GM12873 (cell line): ENCODE results near the gene CFAP90.

Experiments
- CTCF ChIP-seq: IDR thresholded peaks from 2 replicates; pipeline ENCODE4 v1.5.1; 2012; ENCODE audit warnings: low read depth, mild to moderate bottlenecking, moderate library complexity, low read length, control low read depth; ENCODE audit not compliant: insufficient read depth; ENCODE audit errors: missing control alignments

The CFAP90 gene

DNA sequence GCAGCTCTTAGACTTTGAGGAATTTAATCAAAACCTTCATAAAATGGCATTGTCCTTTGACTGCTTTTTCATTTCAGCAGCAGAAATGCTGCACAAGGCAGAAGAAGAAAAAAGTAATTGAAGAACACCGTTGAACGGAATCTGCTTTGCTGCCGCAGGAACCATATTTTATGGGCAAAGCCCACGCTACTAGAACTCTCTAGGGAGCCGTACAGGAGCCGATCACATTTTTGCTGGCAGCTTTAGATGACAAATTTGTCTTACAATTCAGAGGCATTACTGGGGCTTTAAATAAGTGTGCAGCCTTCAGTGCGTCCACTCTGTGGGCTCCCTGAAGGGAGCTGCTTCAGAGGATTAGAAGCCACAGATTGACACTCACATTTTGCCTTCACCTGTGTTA is 5.4 kb downstream of the CFAP90 start:
- no peak for TF ChIP-seq CTCF

DNA sequence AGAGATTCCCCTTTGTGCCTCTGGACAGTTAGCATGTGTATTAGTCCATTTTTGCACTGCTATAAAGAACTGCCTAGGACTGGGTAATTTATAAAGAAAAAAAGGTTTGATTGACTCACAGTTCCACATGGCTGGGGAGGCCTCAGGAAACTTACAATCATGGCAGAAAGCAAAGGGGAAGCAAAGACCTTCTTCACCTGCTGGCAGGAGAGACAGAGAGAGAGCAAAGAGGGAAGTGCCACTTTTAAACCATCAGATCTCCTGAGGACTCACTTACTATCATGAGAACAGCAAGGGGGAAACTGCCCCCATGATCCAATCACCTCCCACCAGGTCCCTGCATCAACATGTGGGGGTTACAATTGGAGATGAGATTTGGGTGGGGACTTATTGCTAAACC is 6.0 kb downstream of the CFAP90 start:
- TF ChIP-seq CTCF: no peak

- no peak for TF ChIP-seq CTCF
Observed at GRCh38 chr5:7842531-7842930, 8.4 kb downstream of the CFAP90 start.

- no peak for TF ChIP-seq CTCF
Observed at GRCh38 chr5:7837403-7837802, 13.5 kb downstream of the CFAP90 start.

GRCh38 chr5:7834982-7835381 is 16.0 kb downstream of the CFAP90 start:
- TF ChIP-seq CTCF: no peak

DNA sequence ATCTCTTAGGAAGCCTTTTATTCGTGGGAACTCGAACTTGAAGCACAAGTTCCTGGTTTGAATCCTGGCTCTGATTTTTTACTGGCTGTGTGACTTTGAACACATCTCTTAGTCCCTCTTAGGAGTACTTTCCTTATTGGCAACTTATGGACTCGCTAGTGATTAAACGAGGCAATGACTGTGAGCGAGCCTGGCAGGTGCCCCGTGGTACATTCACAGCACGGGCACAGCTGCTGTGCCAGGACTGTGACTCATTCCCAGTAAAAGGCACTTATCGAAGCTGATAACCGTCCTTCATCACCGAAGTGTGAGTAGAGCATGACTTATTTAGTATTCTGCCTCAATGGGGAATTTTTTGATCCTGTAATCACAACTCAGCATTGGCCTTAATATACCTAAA is 22.7 kb downstream of the CFAP90 start:
- no peak for TF ChIP-seq CTCF

GRCh38 chr5:7827610-7828009 is 23.3 kb downstream of the CFAP90 start:
- no peak for TF ChIP-seq CTCF
